Activated T-helper 9 cell treated with anti-CD3 and anti-CD28 coated beads, Interleukin-2, amount 50 U/mL, for 16 hours (primary cell): Measurements from ENCODE around the gene GALT.
"Not testable (repeated sequence)": the region's sequence is repeated elsewhere in the genome, so short reads cannot be mapped to it uniquely, and the experiment has no call there.

Experiments used
- DNase-seq: peaks from one replicate; pipeline ENCODE4 v3.0.0-alpha.2; 2020; ENCODE audit warnings: low read depth

The GALT gene

DNA sequence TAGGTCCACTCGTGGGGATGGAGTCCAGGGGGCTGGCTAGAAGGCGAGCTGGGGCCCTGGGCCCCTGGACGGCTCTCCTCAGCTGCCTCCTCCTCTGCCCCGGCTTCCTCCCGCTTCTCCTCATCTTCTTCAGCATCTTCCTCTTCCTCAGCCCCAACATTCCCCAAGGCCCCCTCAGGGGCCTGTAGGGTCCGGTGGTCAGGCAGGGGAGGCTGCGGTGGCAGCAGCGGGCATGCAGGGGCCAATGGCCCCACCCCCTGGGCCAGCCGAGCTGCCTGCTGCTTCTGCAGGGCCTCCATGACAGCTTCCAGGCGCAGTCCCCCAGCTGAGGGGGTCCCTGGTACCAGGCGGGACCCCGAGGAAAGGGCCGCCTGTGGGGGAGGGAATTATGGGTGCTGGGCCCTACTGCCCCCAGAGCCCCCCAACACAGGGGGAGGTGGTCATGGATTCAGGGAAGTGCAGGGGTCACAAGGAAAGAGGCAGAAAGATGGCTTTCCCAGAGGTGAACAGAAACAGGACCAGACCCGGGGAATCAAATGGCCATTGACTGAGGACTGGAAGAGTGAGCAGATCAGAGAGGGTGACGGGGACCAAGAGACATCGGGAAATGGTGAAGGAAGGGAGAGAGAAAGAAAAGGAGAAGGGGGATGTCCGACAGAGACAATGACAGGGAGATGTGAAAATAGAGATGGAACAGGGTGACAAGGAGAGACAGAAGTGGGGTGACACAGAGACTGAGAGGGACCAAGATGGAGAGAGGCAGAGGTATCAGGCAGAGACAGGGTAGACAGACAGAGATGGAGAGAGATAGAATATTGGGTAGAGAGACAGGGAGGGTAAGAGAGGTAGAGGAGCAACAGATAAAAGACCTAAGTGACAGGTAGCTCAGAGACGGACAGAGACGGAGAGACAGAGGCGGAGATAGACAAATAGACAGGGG lies 18.5 kb upstream of the GALT start:
- no peak for DNase-seq

DNA sequence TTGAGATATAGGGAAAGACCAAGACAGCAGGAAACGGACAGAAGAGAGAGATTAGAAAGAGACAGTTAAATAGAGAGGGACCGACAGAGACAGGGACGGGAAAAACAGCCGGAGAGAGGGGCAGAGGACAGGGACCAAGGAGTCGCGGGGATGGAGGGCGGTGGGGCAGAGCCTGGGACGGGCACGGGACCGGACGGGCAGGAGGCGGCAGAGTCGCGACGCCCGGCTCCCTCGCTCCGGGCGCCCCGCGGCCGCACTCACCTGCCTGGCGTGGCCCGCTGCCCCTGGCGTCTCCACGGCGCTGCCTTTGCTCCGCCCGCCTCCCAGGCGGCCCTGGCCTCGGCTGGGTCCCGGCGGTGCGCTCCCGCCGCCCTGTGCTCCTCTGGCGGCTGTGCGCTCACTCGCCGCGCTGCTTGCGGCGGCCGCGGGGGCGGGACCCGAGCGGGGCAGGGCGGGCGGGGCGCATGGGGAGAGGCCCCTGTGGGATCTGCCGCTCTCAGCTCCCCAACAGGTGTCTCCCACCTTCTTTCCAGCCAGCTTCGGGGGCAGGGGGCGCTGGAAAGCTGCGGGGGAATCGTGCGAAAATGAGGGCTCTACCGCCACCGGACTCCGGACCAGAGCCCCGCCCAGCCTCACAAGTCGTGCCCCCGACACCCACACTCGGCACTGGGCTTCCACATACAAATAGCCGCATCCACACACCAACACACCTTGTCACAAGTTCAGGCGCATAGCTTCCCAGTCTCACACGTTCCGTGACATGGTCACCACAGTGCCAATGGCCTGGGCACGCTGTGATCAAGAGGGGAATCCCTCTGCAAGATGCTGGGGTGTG lies 17.6 kb upstream of the GALT start, which contains the start of gene ARID3C:
ARID3C (minus strand) TSS at position 411 of the 835 bp plus-strand sequence. CDS start 1,052 bp downstream, outside the sequence.
- DNase-seq, result peak; percentile 38

DNA sequence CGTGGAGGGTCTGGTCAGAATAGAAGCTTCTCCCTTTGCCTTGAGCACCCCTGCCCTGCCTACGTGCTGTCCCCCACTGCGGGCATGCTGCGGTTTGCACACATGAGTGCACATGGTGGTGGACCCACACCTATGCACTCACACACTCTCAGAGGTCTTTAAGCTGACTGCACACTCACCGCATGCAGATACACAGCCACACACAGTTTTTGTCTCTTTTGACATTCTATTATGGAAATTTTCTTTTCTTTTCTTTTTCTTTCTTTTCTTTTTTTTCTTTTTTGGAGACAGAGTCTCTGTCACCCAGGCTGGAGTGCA lies 17.0 kb upstream of the GALT start:
- no peak for DNase-seq

DNA sequence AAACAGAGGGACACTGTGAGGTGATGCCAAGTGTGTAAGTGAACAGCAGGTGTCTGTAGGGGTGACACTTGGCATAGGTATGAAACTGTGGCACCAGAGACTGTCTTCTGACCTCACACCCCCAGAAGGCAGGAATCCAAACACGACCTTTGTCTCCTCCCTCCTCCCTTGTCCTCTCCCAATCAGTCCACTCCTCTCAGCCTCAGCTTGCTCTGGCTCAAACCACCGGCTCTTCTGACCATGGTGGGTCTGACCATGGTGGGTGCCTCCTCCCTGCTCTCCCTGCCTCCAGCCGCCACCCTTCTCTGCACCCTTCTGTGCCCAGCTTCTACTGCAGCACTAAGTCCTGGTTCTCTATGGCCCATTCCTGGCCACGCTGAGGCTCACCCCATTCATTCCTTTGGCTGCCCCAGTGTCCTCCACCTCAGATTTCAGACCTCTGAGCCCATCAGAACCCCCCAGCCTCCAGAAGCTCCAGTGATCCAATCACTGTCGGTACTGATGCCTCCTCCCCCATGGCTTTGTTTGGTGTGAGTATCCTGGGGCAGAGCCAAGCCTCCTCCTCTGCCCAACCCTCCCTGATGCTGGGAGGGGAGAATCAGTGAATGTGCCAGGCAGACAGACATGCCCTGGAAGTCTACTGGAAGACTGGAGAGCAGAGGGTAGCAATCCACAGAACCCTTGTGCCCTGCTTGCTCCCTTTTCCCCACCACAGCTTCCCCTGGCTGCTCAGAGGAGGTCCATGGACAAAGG lies 15.9 kb upstream of the GALT start:
- no peak for DNase-seq

DNA sequence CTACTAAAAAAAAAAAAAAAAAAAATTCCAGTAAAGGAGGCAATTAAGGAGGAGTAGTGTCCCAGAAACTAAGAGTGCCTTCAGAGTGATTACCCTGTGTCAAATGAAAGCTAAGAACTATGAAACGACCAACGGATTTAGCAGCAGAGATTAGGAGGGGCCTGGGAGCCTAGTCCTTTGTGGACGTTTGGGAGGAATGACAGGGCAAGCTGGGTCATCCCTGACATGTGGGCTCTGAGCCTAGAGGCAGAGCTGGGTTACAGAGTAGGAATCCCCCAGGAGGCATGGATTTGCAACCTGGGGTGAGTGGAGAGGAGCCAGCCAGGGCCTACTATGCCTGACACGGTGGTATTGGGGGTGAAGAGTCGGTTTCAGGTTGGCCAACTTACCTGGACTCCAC lies 13.3 kb upstream of the GALT start:
- no peak for DNase-seq

DNA sequence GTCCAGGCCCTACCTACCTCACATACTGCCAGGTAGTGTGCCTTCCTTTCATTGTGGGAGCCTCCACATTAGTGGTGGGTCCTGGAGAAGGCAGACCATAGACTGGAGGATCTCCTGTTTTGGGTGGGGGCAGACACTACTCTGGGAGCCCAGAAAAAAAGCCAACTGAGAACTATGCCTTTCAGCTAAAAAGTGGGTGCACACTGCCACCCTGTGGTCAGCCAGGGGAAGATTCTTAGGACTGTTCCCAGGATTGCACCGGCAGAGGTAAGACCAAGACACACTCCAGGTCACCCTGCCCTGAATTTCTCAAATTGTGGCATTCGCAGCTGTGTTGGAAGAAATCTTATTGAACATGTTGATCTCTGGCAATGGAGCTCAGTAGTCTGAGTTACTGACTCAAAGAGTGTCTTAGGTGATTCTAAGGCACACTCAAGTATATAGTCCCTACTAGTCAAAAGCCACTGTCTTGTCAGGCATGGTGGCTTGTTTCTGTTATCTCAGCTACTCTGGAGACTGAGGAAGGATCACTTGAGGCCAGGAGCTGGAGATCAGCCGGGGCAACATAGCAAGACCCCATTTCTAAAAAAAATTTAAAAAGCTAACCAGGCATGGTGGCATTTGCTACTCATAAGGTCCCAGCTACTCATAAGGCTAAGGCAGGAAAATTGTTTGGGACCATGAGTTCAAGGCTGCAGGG lies 12.5 kb upstream of the GALT start:
- peak; percentile 60 for DNase-seq

DNA sequence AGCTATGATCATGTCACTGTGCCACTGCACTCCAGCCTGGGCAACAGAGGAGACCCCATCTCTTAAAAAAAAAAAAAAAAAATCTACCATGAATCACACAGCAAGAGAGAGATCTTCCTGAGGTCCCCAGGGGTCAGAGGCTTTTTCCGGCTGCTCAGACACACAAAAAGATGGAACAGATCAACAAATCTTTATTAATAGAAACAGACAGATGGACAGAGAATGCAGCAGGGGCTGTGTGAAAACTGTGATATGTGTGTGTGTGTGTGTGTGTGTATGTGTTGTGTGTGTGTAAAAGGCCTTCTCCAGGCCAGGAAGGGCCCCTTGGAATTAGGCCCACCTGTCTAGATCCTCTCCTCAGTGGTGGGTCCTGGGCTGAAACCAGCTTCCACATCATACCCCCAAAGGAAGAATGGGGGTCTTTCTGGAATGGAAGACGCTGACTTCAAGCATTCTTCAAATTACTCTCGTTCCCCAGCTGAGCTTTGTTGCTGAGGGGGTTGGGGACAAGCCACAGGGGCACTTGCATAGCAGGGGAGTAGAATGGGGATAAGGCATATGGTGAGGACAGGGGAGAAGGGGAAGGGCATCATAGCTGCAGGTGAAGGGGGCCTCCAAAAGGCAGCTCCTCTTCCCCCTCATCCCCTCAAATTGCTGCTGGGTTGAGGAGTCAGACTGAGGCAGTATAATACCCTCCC lies 11.8 kb upstream of the GALT start:
- DNase-seq, result no peak

DNA sequence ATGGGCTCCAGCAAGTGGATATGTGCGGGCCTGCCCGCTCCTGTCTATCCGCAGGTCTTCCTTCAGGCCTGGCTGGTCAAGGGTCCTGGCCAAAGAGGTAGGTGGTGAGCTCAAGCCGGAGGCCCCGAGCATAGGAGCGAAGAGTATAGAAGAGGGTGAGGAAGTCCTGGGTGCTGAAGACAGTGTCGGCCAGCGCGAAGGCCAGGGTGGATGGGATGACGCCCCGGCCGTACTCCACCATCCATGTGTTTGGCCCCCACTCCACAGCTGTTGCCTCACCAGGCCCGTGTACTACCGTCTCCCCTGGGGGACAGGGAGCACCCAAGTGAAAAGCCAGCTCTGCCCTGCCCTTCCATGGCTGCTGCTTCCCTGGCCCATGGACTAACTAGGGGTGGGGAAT lies 10.9 kb upstream of the GALT start:
- no peak for DNase-seq

DNA sequence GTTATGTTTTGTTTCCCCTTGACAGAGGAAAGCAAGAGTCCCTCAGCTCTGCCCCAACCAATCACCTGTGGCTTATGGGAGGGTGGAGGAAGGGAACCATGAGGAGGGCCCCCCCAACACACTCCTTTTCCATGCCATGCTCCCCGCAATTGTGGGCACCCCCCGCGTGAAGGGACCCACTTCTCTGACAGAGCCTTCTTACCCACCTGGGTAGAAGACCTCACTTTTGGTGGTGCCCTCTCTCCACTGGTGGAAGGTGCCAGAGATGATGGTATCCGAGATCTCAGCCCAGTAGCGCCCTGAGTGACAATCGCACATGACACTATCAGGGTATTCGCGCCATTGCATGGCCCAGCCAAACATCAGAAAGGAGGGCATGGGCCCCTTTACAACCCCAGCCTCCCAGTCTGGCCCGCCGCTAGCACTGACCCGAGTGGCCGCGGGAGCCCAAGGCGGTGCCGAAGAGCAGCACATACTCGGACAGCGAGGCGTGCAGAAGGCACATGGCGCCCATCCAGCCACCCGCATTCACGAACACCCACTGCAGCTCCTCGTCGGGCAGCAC lies 9.6 kb upstream of the GALT start:
- DNase-seq, result no peak

DNA sequence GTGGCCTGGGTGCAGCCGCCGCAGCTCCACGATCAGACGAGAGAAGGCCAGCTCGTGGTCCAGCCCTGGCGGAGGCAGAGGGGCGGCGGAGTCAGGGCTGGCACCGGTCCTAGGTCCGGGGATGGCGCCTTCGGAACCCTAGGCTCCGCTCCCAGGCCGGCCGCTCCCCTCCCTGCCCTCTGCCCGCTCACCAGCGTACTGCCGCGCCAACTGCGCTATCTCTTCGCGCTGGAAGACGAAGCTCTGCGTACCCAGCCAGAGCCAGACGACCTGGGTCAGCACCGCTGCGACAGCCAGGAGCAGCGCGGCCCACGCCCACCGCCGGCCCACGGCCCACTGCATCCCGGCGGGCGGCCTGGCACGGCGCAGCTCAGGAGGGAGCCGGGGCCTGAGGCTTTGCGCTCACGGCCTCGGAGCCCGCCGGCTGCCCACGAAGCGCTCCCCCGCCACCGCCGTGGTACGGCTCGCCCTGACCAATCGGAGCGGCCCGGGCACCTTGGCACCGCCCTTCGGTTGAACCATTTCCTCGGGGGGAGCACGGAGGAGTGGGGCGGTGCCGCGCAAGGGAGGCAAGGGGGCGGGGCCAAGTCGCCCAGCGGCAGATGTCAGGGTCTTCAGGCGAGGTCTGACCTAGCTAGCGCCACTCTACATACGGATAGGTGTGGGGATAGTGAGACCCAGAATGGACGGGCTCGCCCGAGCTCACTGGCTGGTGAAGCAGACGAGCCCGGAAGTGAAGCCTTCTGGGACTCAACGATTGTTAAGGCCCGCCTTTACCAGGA lies 8.9 kb upstream of the GALT start, which contains the start of gene SIGMAR1:
SIGMAR1 (minus strand) TSS at position 432 of the 782 bp plus-strand sequence; CDS start at position 342, 90 bp downstream.
- DNase-seq, result peak; percentile 89

DNA sequence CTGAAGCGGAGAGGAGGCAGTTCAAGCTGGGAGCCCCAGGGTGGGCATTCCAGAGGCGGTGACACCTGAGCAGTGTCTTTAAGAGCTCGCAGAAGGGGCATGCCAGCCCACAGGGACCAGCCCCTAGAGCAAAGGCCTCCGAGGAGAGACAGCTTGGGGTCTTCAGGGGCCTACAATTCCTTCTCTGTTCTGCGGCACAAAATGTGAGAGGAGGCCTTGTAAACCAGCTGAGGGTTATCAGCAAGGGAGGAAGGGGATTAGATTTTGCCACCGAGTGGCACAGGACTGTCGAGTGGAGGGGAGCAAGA lies 8.4 kb upstream of the GALT start:
- no peak for DNase-seq

DNA sequence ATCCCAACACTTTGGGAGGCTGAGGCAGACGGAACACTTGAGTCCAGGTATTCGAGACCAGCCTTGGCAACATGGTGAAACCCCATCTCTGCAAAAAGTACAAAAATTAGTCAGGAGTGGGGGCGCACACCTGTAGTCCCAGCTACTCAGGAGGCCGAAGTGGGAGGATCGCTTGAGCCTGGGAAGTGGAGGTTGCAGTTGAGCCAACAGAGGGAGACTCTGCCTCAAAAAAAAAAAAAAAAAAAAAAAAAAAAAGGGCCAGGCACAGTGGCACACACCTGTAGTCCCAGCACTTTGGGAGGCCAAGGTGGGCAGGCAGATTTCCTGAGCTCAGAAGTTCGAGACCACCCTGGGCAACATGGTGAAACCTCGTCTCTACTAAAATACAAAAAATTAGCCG lies 7.2 kb upstream of the GALT start:
- not testable (repeated sequence) for DNase-seq

DNA sequence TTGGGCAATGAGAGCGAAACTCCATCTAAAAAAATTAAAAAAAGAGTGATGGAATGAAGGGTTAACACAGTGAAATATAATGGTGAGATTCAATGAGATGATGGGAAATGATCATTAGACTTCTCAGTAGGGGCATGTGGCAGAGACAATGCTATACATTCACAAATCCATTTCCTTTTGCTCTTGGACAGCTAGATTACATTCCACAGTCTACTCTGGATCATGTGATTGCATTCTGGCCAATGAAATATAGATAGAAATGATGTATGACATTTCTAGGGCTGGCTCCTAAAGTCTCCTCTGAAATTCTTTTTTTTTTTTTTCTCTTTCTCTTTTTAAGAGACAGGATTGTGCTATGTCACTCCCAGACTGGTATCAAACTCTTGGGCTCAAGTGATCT lies 3.8 kb upstream of the GALT start:
- no peak for DNase-seq

DNA sequence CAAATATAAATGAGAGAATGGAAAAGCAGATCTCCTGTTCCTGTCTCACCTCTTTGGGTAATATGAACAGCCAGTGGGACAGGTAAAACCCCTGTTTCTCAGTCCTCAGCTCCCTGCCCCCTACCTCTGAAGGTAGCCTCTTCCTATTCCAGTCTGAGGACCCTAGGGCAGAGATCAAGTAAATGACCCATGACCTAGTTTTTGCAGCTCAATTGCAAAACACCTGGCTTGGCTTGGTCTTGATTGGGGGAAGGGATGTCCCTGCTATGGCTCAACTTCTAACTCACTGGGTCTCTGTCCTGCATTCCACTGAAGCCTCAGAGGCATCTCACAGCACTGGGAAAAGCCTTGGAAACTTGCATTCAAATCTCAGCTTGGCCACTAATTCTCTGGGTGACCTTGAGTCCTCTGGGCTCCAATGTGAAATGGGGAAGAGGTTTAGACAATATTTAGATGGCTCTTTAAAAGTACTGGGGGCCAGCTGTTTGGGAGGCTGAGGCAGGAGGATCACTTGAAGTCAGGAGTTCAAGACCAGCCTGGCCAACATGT lies 1.6 kb upstream of the GALT start:
- no peak for DNase-seq

DNA sequence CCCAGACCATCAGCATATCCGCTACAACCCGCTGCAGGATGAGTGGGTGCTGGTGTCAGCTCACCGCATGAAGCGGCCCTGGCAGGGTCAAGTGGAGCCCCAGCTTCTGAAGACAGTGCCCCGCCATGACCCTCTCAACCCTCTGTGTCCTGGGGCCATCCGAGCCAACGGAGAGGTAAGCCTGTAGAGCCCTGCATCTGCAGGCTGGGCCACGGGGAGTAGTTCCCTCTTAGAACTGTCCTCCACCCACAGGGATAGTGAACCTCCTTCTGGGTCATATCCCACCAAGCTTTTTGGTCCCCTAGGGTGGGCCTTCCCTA lies 569 bp downstream of the GALT start:
- no peak for DNase-seq

DNA sequence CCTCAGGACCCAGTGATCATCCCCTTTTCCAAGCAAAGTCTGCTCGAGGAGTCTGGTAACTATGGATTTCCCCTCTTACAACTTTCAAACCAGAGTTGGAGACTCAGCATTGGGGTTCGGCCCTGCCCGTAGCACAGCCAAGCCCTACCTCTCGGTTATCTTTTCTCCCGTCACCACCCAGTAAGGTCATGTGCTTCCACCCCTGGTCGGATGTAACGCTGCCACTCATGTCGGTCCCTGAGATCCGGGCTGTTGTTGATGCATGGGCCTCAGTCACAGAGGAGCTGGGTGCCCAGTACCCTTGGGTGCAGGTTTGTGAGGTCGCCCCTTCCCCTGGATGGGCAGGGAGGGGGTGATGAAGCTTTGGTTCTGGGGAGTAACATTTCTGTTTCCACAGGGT lies 1.2 kb downstream of the GALT start:
- no peak for DNase-seq

DNA sequence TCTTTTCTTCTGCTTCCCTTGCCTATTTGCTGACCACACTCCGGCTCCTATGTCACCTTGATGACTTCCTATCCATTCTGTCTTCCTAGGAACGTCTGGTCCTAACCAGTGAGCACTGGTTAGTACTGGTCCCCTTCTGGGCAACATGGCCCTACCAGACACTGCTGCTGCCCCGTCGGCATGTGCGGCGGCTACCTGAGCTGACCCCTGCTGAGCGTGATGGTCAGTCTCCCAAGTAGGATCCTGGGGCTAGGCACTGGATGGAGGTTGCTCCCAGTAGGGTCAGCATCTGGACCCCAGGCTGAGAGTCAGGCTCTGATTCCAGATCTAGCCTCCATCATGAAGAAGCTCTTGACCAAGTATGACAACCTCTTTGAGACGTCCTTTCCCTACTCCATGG lies 2.2 kb downstream of the GALT start:
- no peak for DNase-seq

DNA sequence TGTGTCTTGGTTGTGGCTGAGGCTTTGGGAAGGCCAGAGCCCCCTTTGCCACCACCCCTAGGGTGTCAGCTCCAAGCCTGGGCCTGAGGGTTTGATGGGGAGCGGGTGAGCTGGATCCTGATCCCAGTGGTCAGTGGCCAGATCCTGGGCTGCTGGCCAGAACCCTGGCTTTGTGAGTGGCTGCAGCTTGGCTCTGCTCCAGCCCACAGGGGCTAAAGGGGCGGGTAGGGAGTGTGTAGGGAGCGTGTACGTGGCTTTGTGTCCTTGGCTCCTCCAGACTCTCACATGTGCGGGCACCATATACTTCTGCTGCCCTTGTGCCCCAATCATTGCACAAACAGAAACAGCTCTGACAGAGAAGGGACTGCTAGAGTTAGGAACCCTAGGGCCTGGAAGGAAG lies 4.3 kb downstream of the GALT start:
- DNase-seq, result no peak

DNA sequence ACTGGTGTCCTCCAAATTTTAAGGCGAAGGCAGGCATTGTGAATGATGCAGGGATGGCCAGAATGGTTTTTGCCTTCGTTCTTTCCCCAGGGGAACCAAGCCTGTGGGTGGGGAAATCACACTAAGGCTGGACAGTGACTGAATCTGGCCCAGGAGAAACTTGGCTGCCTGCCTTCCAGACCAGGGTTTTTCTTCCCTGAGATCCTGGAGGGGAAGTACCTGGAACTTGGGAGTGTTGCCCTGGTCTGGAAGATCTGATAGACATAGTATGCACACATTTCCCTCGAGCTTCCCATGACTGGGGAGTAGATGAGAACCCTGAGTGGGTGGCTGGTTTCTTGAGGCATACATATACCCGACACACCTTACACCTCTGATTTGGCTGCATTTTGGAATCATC lies 4.8 kb downstream of the GALT start:
- no peak for DNase-seq
